ENCODE data around the gene TMEM131L.
"Not testable (repeated sequence)": the region's sequence is repeated elsewhere in the genome, so short reads cannot be mapped to it uniquely, and the experiment has no call there.

The TMEM131L gene

GRCh38 chr4:153449338-153449737, 16.8 kb upstream of the TMEM131L start:
- DNase-seq (ENCODE audit: extremely low read depth, low read depth): no peak
- TF ChIP-seq CTCF (IDR thresholded peaks at IDR 0.05; ENCODE audit: low read depth, low read length, missing control alignments): no peak
- H3K4me3 ChIP-seq (replicated peaks; ENCODE audit: low read depth, low read length): no peak overlapping the region

GRCh38 chr4:153450544-153450917, 15.6 kb upstream of the TMEM131L start:
- H3K4me3 ChIP-seq (replicated peaks; ENCODE audit: low read depth, low read length): no peak overlapping the region
- no peak for DNase-seq (ENCODE audit: extremely low read depth, low read depth)
- no peak for TF ChIP-seq CTCF (IDR thresholded peaks at IDR 0.05; ENCODE audit: low read depth, low read length, missing control alignments)

- not testable (repeated sequence) for DNase-seq (ENCODE audit: extremely low read depth, low read depth); H3K4me3 ChIP-seq (replicated peaks; ENCODE audit: low read depth, low read length)
Observed at GRCh38 chr4:153451145-153451544, 15.0 kb upstream of the TMEM131L start.

- DNase-seq (ENCODE audit: extremely low read depth, low read depth): no peak
- H3K4me3 ChIP-seq (replicated peaks; ENCODE audit: low read depth, low read length): no peak overlapping the region
- TF ChIP-seq CTCF (IDR thresholded peaks at IDR 0.05; ENCODE audit: low read depth, low read length, missing control alignments): no peak
Observed at GRCh38 chr4:153451911-153452657, 14.1 kb upstream of the TMEM131L start.

GRCh38 chr4:153452658-153453378, 13.3 kb upstream of the TMEM131L start:
- TF ChIP-seq CTCF (IDR thresholded peaks at IDR 0.05; ENCODE audit: low read depth, low read length, missing control alignments): no peak
- no peak for DNase-seq (ENCODE audit: extremely low read depth, low read depth)
- no peak overlapping the region for H3K4me3 ChIP-seq (replicated peaks; ENCODE audit: low read depth, low read length)

GRCh38 chr4:153453402-153453801, 12.8 kb upstream of the TMEM131L start:
- DNase-seq (ENCODE audit: extremely low read depth, low read depth): no peak
- H3K4me3 ChIP-seq (replicated peaks; ENCODE audit: low read depth, low read length): no peak overlapping the region
- TF ChIP-seq CTCF (IDR thresholded peaks at IDR 0.05; ENCODE audit: low read depth, low read length, missing control alignments): no peak

GRCh38 chr4:153458969-153459368, 7.2 kb upstream of the TMEM131L start:
- no peak for TF ChIP-seq CTCF (IDR thresholded peaks at IDR 0.05; ENCODE audit: low read depth, low read length, missing control alignments)
- DNase-seq (ENCODE audit: extremely low read depth, low read depth): no peak
- no peak overlapping the region for H3K4me3 ChIP-seq (replicated peaks; ENCODE audit: low read depth, low read length)

GRCh38 chr4:153461549-153461948, 4.6 kb upstream of the TMEM131L start:
- not testable (repeated sequence) for DNase-seq (ENCODE audit: extremely low read depth, low read depth)

More at GRCh38 chr4:153461549-153461948, 4.6 kb upstream of the TMEM131L start:
- not testable (repeated sequence) for H3K4me3 ChIP-seq (replicated peaks; ENCODE audit: low read depth, low read length)
